ENCODE measurements around the gene CITED2. TPM values are rescaled to one million over a fixed set of nuclear protein-coding genes. Genes with fewer than 3 reads are reported as not detected.

The CITED2 gene
- total RNA-seq, 1 donor from 2014 or later = 449 TPM

DNA sequence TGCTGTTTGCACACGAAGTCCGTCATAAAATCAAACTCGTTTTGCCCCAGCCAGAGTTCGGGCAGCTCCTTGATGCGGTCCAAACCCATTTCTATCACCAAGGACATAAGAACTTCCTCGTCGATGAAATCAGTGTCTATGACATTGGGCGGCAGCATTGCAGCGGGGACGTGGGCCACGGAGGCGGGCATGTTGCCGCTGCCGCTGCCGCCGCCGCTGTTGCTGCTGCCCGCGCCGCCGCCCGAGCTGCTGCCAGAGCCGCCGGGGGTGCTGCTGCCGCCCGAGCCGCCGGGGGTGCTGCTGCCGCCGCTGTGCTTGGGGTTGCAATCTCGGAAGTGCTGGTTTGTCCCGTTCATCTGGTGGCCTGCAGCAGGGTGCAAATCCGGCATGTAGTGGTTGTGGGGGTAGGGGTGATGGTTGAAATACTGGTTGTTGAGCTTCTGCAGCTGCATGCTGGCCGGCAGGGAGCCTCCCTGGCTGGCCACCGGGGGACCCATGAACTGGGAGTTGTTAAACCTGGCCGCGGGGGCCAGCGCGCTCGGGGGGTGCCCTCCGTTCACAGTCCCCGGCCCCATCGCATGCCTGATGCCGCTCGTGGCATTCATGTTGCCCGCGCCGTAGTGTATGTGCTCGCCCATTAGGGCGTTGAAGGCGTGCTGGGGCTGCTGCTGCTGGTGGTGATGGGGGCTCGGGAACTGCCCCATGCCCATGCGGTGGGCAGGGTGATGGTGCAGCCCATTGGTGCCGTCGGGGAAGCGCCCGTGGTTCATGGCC lies 1.1 kb downstream of the CITED2 start:
- peak overlapping the region; percentile 93 for H3K4me2 ChIP-seq (ENCODE audit: low read length)
- Mint-ChIP-seq H3K27ac (ENCODE audit: unreplicated experiment) (peak overlapping the region; percentile 99), H3K4me1 (ENCODE audit: low read depth, unreplicated experiment) (peaks cover 26% of the 10 kb centered on the region), H3K4me3 (ENCODE audit: unreplicated experiment) (peak overlapping the region; percentile 100), H3K36me3 (ENCODE audit: low read depth, unreplicated experiment) (peaks cover 25% of the 10 kb centered on the region), H3K9me3 (ENCODE audit: unreplicated experiment) (no peaks in the 10 kb centered on the region), H3K27me3 (ENCODE audit: low read depth, unreplicated experiment) (no peaks in the 10 kb centered on the region)
- H3K4me3 ChIP-seq (ENCODE audit: insufficient read depth, low read depth, low read length) = peak overlapping the region; percentile 98
- H3K9me3 ChIP-seq (ENCODE audit: insufficient read depth, low read depth, low read length) = no peaks in the 10 kb centered on the region
- H3K4me1 ChIP-seq (ENCODE audit: insufficient read depth, low read length) = peaks cover 32% of the 10 kb centered on the region
- H3K27me3 ChIP-seq (ENCODE audit: insufficient read depth, low read length) = no peaks in the 10 kb centered on the region
- no peak overlapping the region for H2AFZ ChIP-seq (ENCODE audit: low read depth, low read length)
- H3K27ac ChIP-seq (ENCODE audit: low read depth, low read length) = peak overlapping the region; percentile 95
- peaks cover 30% of the 10 kb centered on the region for H4K20me1 ChIP-seq (ENCODE audit: insufficient read depth, low read length)
- TF ChIP-seq CTCF (IDR thresholded peaks at IDR 0.05; ENCODE audit: insufficient read depth, low read depth, low read length) = no peak
- TF ChIP-seq EZH2 (IDR thresholded peaks at IDR 0.05; ENCODE audit: insufficient read depth, low read length) = no peak
- peaks cover 14% of the 10 kb centered on the region for H3K36me3 ChIP-seq (ENCODE audit: insufficient read depth, low read length)
- FAIRE-seq (no peak), DNase-seq (ENCODE audit: low read depth) (peak; percentile 33)
- peaks cover 37% of the 10 kb centered on the region for H3K79me2 ChIP-seq (ENCODE audit: insufficient read depth, low read length)
- peak overlapping the region; percentile 99 for H3K9ac ChIP-seq (ENCODE audit: low read length)

DNA sequence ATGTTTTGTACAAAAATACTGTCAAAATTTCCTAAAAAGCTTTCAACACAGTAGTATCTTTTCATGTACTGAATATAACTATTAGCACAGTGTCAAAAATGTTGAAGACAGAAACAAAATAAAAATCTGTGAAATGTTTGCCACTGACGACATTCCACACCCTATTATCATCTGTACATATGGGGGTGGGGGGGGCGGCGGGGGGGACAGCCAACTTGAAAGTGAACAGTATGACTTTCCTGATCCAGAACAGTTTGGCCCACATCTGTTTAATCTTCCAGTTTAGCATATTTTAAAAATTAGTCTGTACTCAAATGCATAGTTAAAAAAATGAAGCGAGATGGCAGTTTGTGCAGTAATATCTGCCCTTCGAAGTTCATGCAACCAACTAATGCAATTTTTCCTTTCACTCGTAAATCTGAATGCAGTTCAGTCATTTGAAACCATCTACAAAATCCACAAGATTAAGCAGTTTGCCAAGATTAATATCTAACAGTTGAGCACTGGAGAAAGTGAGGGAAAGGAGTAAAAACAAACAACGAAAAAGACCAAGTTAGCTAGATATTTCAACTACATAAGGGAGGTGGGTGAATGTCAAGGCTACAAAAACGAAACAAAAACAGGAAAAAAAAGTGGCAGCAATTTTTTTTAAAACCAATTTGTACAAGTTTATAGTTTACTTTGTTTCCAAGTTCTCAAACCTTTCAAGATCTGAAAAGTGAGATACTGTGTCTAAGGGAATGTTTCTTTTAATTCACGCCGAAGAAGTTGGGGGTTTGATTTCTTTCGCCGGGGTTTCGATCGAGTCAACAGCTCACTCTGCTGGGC lies 1.9 kb downstream of the CITED2 start:
- no peak for FAIRE-seq
- peak overlapping the region; percentile 93 for H3K4me2 ChIP-seq (ENCODE audit: low read length)
- peaks cover 30% of the 10 kb centered on the region for H4K20me1 ChIP-seq (ENCODE audit: insufficient read depth, low read length)
- H3K36me3 Mint-ChIP-seq (ENCODE audit: low read depth, unreplicated experiment) = peaks cover 25% of the 10 kb centered on the region
- H3K4me1 Mint-ChIP-seq (ENCODE audit: low read depth, unreplicated experiment) = peaks cover 33% of the 10 kb centered on the region
- peaks cover 14% of the 10 kb centered on the region for H3K36me3 ChIP-seq (ENCODE audit: insufficient read depth, low read length)
- no peaks in the 10 kb centered on the region for H3K27me3 Mint-ChIP-seq (ENCODE audit: low read depth, unreplicated experiment)
- no peaks in the 10 kb centered on the region for H3K27me3 ChIP-seq (ENCODE audit: insufficient read depth, low read length)
- peak; percentile 14 for DNase-seq (ENCODE audit: low read depth)
- peak overlapping the region; percentile 98 for H3K4me3 ChIP-seq (ENCODE audit: insufficient read depth, low read depth, low read length)
- no peaks in the 10 kb centered on the region for H3K9me3 Mint-ChIP-seq (ENCODE audit: unreplicated experiment)
- H3K9me3 ChIP-seq (ENCODE audit: insufficient read depth, low read depth, low read length) = no peaks in the 10 kb centered on the region
- no peak overlapping the region for H2AFZ ChIP-seq (ENCODE audit: low read depth, low read length)
- peak overlapping the region; percentile 99 for H3K9ac ChIP-seq (ENCODE audit: low read length)
- peaks cover 37% of the 10 kb centered on the region for H3K79me2 ChIP-seq (ENCODE audit: insufficient read depth, low read length)
- H3K4me3 Mint-ChIP-seq (ENCODE audit: unreplicated experiment) = peak overlapping the region; percentile 100
- peak overlapping the region; percentile 95 for H3K27ac ChIP-seq (ENCODE audit: low read depth, low read length)
- TF ChIP-seq CTCF (IDR thresholded peaks at IDR 0.05; ENCODE audit: insufficient read depth, low read depth, low read length) (no peak), EZH2 (IDR thresholded peaks at IDR 0.05; ENCODE audit: insufficient read depth, low read length) (no peak)
- H3K4me1 ChIP-seq (ENCODE audit: insufficient read depth, low read length) = peaks cover 32% of the 10 kb centered on the region
- peak overlapping the region; percentile 87 for H3K27ac Mint-ChIP-seq (ENCODE audit: unreplicated experiment)
